CD4-positive, alpha-beta T cell (primary cell): ENCODE results near the gene TPCN1. TPM values are rescaled to one million over a fixed set of nuclear protein-coding genes. Genes with fewer than 3 reads are reported as not detected.

ENCODE experiments used
- ATAC-seq: fragments of 200-7000 bp; cut with Tn5 transposase; one replicate; pipeline ENCODE4 v1.10.0; 2022; ENCODE audit warnings: mild to moderate bottlenecking; ENCODE audit not compliant: poor library complexity
- CTCF ChIA-PET: fragments of 350-600 bp; sonication (Branson Sonifier 250); formaldehyde crosslinking; loops from one replicate; lab custom pipeline; 2021; ENCODE audit warnings: antibody characterized with exemption, inconsistent platforms; lab: Charles Lee
- POLR2A ChIA-PET: fragments of 350-600 bp; sonication (Branson Sonifier 250); formaldehyde crosslinking; loops from one replicate; lab custom pipeline; 2021; ENCODE audit warnings: antibody characterized with exemption, inconsistent platforms; lab: Charles Lee
- DNase-seq, 14 experiments: peaks; one replicate each; pipeline ENCODE4 v3.0.0-alpha.2; 2013 to 2020; ENCODE audit warnings: mixed read lengths in 2 of 14
- H3K27ac ChIP-seq, 2 donors: one replicate each; pipeline versions ENCODE4 v1.5.1 to v1.7.0; 2013; ENCODE audit warnings: low read length in 2 of 2, low read depth in 1 of 2, mild to moderate bottlenecking in 1 of 2
- H3K27me3 ChIP-seq, 2 experiments: 1 replicate in 1 of 2; 2 replicates in 1 of 2; pipeline versions ENCODE4 v1.6.1 to v1.7.0; 2013; ENCODE audit warnings: low read length in 2 of 2, control low read depth in 1 of 2, mild to moderate bottlenecking in 1 of 2, moderate library complexity in 1 of 2; ENCODE audit not compliant: insufficient read depth in 2 of 2, control insufficient read depth in 1 of 2
- H3K36me3 ChIP-seq: one replicate; pipeline ENCODE4 v1.6.1; 2013; ENCODE audit warnings: low read length, control low read depth; ENCODE audit not compliant: insufficient read depth
- H3K4me1 ChIP-seq: one replicate; pipeline ENCODE4 v1.6.1; 2013; ENCODE audit warnings: low read length, control low read depth; ENCODE audit not compliant: insufficient read depth
- H3K4me3 ChIP-seq: one replicate; pipeline ENCODE4 v1.5.1; 2013; ENCODE audit warnings: mild to moderate bottlenecking, low read length, moderate library complexity
- H3K9me3 ChIP-seq, 2 experiments: 1 replicate in 1 of 2; 2 replicates in 1 of 2; pipeline versions ENCODE4 v1.6.1 to v1.7.0; 2013; ENCODE audit warnings: low read length in 2 of 2, mild to moderate bottlenecking in 2 of 2, control low read depth in 1 of 2, moderate library complexity in 1 of 2; ENCODE audit not compliant: control insufficient read depth in 1 of 2, insufficient read depth in 1 of 2
- H3K27ac Mint-ChIP-seq: one replicate; pipeline ENCODE4 v1.8.0; 2020; ENCODE audit warnings: mixed read lengths
- H3K27me3 Mint-ChIP-seq: one replicate; pipeline ENCODE4 v1.8.0; 2021; ENCODE audit warnings: mixed read lengths
- H3K36me3 Mint-ChIP-seq: one replicate; pipeline ENCODE4 v1.8.0; 2021; ENCODE audit warnings: low read depth, mixed read lengths
- H3K4me1 Mint-ChIP-seq: one replicate; pipeline ENCODE4 v1.8.0; 2021; ENCODE audit warnings: low read depth, mixed read lengths
- H3K4me3 Mint-ChIP-seq: one replicate; pipeline ENCODE4 v1.8.0; 2020; ENCODE audit warnings: mild to moderate bottlenecking, mixed read lengths
- H3K9me3 Mint-ChIP-seq: one replicate; pipeline ENCODE4 v1.8.0; 2020; ENCODE audit warnings: mixed read lengths
- intact Hi-C, 2 experiments: fragments of 100-400 bp; cut with DNase I in 1 of 2; cut with micrococcal nuclease in 1 of 2; formaldehyde crosslinking; loops; one replicate each; pipeline versions ENCODE4 v1.15.1 to v1.9.0; 2023 to 2025; cut with DNase I, micrococcal nuclease
- total RNA-seq, 174 experiments: library from RNA in 2 of 174; stranded (reverse) in 2 of 174; gene quantifications; one replicate each; pipeline ENCODE4 v1.2.3 and lab custom pipeline; 2021 to 2026
- TF ChIP-seq, protein P1 (sequence below): fragments of 200-600 bp; IDR thresholded peaks from one replicate; pipeline ENCODE4 v1.8.0; 2022; ENCODE audit warnings: antibody characterized with exemption, mild to moderate bottlenecking

TPCN1 gene
- total RNA-seq, 2 experiments from 2014 or later = 52.4 to 59.7 TPM

DNA sequence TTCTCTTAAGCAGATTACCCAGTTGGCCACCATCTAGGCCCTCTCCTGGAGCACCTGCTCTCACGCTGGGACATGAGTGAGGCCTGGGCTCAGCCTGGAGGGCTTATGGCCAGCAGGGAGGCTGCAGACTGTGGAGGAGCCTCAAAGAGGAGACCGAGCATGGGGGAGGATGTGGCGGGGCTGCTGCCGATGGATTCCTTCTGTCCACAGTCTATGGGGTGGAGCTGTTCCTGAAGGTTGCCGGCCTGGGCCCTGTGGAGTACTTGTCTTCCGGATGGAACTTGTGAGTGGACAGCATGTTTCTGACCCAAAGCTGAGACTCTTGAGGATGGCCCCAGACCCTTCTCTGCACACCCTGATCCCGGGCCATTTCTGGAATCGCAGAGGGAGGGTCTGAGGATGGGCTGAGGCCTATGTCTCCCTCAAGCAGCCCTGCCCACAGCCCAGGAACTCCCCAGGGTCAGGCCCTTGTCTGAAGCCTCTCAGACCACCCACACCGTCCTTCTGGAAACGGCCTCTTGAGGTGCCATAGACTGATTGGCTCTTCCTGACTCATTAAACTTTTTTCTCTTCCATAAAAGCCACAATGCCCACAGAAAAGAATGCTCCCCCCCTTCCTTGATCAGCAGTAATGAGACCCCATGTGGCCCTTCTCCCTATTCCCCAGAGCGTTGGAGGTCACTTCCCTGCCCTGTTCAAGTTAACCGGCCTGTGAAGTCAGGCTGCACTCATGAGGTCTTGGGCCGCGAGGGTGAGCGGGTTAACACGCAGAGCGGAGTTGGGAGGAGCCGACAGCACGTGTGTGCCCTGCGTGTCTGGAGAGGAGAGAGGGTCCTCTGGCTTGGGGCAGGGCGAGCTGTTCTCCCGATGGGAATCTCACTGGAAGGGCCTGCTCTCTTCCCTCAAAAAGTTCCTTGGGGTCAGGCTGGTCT lies 64.7 kb downstream of the TPCN1 start:
- Histone ChIP-seq H3K27ac (no peak overlapping the region), H3K4me1 (no peaks in the 10 kb centered on the region), H3K36me3 (peaks cover 56% of the 10 kb centered on the region), H3K27me3 (no peaks in the 10 kb centered on the region), H3K9me3 (no peaks in the 10 kb centered on the region), H3K4me3 (no peak overlapping the region)
- DNase-seq (no peak), ATAC-seq (no peak)
- intact Hi-C loops = no loop called here
- POLR2A ChIA-PET = interaction anchor here (0.6 kb wide), 1 partner anchor 135 kb away, joined by 3 read pairs; no protein-coding TSS in a partner anchor
- H3K4me1 Mint-ChIP-seq = no peaks in the 10 kb centered on the region
- no peak overlapping the region for H3K27ac Mint-ChIP-seq
- H3K27me3 Mint-ChIP-seq = no peaks in the 10 kb centered on the region
- H3K4me3 Mint-ChIP-seq = no peak overlapping the region
- CTCF ChIA-PET = no interaction called here
- peaks cover 57% of the 10 kb centered on the region for H3K36me3 Mint-ChIP-seq
- H3K9me3 Mint-ChIP-seq = no peaks in the 10 kb centered on the region
- TF ChIP-seq, protein P1, sequence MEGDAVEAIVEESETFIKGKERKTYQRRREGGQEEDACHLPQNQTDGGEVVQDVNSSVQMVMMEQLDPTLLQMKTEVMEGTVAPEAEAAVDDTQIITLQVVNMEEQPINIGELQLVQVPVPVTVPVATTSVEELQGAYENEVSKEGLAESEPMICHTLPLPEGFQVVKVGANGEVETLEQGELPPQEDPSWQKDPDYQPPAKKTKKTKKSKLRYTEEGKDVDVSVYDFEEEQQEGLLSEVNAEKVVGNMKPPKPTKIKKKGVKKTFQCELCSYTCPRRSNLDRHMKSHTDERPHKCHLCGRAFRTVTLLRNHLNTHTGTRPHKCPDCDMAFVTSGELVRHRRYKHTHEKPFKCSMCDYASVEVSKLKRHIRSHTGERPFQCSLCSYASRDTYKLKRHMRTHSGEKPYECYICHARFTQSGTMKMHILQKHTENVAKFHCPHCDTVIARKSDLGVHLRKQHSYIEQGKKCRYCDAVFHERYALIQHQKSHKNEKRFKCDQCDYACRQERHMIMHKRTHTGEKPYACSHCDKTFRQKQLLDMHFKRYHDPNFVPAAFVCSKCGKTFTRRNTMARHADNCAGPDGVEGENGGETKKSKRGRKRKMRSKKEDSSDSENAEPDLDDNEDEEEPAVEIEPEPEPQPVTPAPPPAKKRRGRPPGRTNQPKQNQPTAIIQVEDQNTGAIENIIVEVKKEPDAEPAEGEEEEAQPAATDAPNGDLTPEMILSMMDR = no peak

DNA sequence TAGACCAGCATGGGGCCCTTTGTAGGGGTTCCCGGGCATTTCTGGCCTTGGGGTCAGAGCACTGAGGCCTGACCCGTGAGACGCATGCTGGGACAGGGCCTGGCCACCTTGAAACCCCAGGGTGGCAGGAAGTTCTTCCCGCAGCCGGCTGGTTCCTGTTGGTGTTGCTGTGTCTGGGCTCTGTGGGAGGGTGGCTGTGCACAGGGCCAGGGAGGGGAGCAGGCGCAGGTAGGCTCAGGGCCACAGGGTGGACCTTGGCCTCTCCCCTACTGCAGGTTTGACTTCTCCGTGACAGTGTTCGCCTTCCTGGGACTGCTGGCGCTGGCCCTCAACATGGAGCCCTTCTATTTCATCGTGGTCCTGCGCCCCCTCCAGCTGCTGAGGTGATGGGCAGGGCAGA lies 65.4 kb downstream of the TPCN1 start:
- intact Hi-C loops = no loop called here
- Histone ChIP-seq H3K27ac (no peak overlapping the region), H3K4me1 (no peaks in the 10 kb centered on the region), H3K36me3 (peaks cover 58% of the 10 kb centered on the region), H3K9me3 (no peaks in the 10 kb centered on the region), H3K4me3 (no peak overlapping the region), H3K27me3 (no peaks in the 10 kb centered on the region)
- Mint-ChIP-seq H3K9me3 (no peaks in the 10 kb centered on the region), H3K27ac (no peak overlapping the region), H3K4me3 (no peak overlapping the region), H3K27me3 (no peaks in the 10 kb centered on the region), H3K36me3 (peaks cover 57% of the 10 kb centered on the region), H3K4me1 (no peaks in the 10 kb centered on the region)
- TF ChIP-seq, protein P1 = no peak
- DNase-seq (no peak), ATAC-seq (no peak)
- CTCF ChIA-PET = no interaction called here
- POLR2A ChIA-PET = no interaction called here

DNA sequence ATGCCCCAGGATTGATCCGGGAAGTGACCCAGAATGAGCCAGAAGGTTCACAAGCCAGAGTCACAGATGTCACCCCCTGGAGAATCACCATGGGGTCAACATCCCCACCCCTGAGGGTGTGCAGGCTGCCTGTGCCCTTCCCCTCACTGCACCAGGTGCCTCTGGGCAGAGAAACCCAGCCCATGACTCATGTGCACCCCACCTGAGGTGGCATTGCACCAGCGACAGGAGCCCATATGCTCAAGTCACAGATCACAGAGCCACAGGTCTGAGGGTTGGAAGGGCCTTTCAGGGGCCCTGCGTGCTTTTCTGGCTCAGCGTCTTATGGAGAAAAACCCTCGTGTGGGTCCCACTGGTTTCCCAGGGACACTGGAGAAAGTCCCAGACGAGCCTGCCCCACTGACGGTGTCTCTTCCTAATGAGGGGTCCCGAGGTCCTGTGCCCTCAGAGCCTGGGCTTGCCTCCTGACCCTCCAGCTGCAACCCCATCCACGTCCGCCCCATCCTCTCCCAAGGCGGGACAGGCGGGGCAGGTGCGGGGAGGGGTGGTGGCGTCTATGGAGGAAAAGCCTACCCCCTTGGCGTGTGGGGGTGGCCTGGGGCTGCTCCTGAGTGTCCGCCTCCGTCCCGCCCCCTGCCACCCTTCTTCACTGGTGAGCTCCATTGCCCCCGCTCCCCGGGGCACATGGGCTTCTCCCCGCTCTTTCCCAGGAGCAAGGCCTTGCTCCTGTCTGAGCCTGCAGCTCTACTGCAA lies 66.1 kb downstream of the TPCN1 start:
- ChIA-PET POLR2A (interaction anchor here (0.6 kb wide), 1 partner anchor 184 kb away, joined by 3 read pairs; no protein-coding TSS in a partner anchor), CTCF (no interaction called here)
- no peaks in the 10 kb centered on the region for H3K4me1 ChIP-seq
- no peaks in the 10 kb centered on the region for H3K9me3 ChIP-seq
- H3K27me3 ChIP-seq = no peaks in the 10 kb centered on the region
- ATAC-seq (no peak), DNase-seq (no peak)
- no peak overlapping the region for H3K4me3 ChIP-seq
- no peak overlapping the region for H3K27ac ChIP-seq
- no peaks in the 10 kb centered on the region for H3K9me3 Mint-ChIP-seq
- no peak overlapping the region for H3K27ac Mint-ChIP-seq
- intact Hi-C loops = no loop called here
- no peaks in the 10 kb centered on the region for H3K4me1 Mint-ChIP-seq
- H3K36me3 Mint-ChIP-seq = peaks cover 63% of the 10 kb centered on the region
- no peak overlapping the region for H3K4me3 Mint-ChIP-seq
- TF ChIP-seq, protein P1 = no peak
- H3K36me3 ChIP-seq = peaks cover 63% of the 10 kb centered on the region
- no peaks in the 10 kb centered on the region for H3K27me3 Mint-ChIP-seq
